Measurements from ENCODE around the gene CLDN14. TPM values are rescaled to one million over a fixed set of nuclear protein-coding genes. Genes with fewer than 3 reads are reported as not detected.

Gene CLDN14
- total RNA-seq, 1 experiment from 2014 or later: not detected

Other genes with a start within 250 kb of the CLDN14 start
- 21.7 and 23.6 TPM in 2 replicates for gene MORC3, start 159.9 kb downstream of the CLDN14 start, total RNA-seq (2014; rRNA removed; shearing (Covaris generic); ENCODE audit: low replicate concordance)
- gene CHAF1B, start 94.7 kb downstream of the CLDN14 start, total RNA-seq (2014; rRNA removed; shearing (Covaris generic); ENCODE audit: low replicate concordance): 4.9 and 11.6 TPM in 2 replicates
- 4.4 and 8.0 TPM in 2 replicates for gene SIM2, start 219.0 kb upstream of the CLDN14 start, total RNA-seq (2014; rRNA removed; shearing (Covaris generic); ENCODE audit: low replicate concordance)

Data from MG63 (cell line).